ENCODE measurements around the gene BCAT1.
A peak's percentile ranks its signal among the peaks of the same experiment; 100 is the strongest.

Gene BCAT1

DNA sequence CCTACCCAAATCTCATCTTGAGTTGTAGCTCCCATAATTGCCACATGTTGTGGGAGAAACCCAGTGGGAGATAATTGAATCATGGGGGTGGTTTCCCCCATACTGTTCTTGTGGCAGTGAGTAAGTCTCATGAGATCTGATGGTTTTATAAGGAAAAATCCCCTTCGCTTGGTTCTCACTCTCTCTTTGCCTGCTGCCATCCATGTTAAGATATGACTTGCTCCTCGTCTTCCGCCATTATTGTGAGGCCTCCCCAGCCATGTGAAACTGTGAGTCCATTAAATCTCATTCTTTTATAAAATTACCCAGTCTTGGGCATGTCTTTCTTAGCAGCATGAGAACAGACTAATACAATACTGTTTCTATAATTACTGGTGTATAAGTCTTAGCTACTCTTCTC is 6.5 kb upstream of the BCAT1 start:
- TF ChIP-seq, protein P1, sequence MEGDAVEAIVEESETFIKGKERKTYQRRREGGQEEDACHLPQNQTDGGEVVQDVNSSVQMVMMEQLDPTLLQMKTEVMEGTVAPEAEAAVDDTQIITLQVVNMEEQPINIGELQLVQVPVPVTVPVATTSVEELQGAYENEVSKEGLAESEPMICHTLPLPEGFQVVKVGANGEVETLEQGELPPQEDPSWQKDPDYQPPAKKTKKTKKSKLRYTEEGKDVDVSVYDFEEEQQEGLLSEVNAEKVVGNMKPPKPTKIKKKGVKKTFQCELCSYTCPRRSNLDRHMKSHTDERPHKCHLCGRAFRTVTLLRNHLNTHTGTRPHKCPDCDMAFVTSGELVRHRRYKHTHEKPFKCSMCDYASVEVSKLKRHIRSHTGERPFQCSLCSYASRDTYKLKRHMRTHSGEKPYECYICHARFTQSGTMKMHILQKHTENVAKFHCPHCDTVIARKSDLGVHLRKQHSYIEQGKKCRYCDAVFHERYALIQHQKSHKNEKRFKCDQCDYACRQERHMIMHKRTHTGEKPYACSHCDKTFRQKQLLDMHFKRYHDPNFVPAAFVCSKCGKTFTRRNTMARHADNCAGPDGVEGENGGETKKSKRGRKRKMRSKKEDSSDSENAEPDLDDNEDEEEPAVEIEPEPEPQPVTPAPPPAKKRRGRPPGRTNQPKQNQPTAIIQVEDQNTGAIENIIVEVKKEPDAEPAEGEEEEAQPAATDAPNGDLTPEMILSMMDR (IDR thresholded peaks at IDR 0.05), result no peak
- DNase-seq, result no peak
- H3K27me3 Mint-ChIP-seq (ENCODE audit: low read depth, poor library complexity), result no peaks in the 10 kb centered on the region
- H3K27ac Mint-ChIP-seq, result no peak overlapping the region
- no peaks in the 10 kb centered on the region for H3K9me3 Mint-ChIP-seq
- no peak overlapping the region for H3K4me3 Mint-ChIP-seq
- no peaks in the 10 kb centered on the region for H3K36me3 Mint-ChIP-seq (ENCODE audit: low read depth)
- H3K4me1 Mint-ChIP-seq, result peaks cover 37% of the 10 kb centered on the region

DNA sequence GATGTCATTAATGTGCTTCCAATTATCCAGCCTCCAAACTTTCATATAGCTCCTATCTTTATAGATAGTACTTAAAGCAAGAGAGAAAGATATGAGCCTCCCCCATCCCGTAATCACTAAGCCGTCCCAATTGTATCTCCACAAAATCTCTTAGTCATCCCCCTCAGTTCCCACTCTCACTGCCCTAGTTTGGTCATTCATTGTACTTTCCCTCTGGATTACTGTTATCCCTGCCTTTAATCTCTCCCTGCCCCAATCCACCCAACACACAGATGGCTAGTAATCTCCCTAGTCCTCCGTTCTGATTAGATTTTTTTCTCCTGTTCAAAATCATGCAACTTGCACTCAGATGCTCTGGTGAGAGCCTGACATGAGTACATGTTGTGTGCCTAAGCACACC is 5.4 kb upstream of the BCAT1 start:
- no peaks in the 10 kb centered on the region for H3K36me3 Mint-ChIP-seq (ENCODE audit: low read depth)
- no peak overlapping the region for H3K4me3 Mint-ChIP-seq
- no peak for DNase-seq
- no peaks in the 10 kb centered on the region for H3K9me3 Mint-ChIP-seq
- H3K4me1 Mint-ChIP-seq, result peaks cover 47% of the 10 kb centered on the region
- H3K27ac Mint-ChIP-seq, result no peak overlapping the region
- TF ChIP-seq, protein P1 (IDR thresholded peaks at IDR 0.05), result no peak
- H3K27me3 Mint-ChIP-seq (ENCODE audit: low read depth, poor library complexity), result no peaks in the 10 kb centered on the region

DNA sequence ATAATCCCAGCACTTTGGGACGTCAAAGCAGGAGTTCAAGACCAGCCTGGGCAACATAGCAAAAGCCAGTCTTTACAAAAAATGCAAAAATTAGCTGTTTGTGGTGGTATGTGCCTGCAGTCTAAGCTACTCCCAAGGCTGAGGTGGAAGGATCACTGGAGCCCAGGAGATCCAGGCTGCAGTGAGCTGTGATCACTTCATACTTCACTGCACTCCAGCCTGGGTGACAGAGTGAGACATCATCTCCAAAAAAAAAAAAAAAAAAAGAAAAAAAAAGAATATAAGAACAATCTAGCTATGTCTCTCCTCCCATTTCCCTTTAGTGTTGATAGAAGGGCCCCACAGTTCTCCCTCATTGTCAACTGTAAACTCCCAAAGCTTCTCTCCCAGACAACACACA is 3.5 kb upstream of the BCAT1 start:
- DNase-seq, result no peak
- no peaks in the 10 kb centered on the region for H3K36me3 Mint-ChIP-seq (ENCODE audit: low read depth)
- H3K27me3 Mint-ChIP-seq (ENCODE audit: low read depth, poor library complexity), result no peaks in the 10 kb centered on the region
- H3K4me3 Mint-ChIP-seq, result peak overlapping the region; percentile 58
- TF ChIP-seq, protein P1 (IDR thresholded peaks at IDR 0.05), result no peak
- H3K4me1 Mint-ChIP-seq, result peaks cover 50% of the 10 kb centered on the region
- H3K9me3 Mint-ChIP-seq, result no peaks in the 10 kb centered on the region
- no peak overlapping the region for H3K27ac Mint-ChIP-seq

DNA sequence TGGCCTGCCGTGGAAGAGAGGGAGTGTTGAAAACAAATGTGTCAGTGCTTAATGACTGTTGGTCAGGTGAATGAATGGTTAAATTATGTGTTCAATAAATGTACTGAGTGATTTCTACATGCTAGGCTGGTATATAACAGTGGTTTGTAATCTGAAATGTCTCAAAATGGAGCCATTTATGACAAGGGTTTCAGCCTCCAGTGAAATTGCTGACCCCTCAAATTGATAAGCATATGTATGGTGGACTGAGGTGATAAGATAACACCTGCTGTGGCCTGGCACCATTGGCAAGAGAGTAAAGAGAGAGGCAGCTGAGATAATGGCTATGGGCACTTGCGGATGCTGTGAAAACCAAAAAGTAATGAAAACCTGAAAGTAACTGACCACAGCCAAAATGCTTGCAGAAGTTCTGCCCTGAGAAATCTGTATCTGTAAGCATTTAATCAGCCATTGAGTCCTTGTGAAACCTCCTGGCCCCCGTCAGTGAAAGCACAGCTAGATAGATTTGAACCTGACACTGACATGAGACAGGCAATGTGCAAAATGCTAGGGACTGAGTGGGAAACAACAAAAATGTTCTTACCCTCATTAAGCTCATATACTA is 1.4 kb upstream of the BCAT1 start:
- TF ChIP-seq, protein P1 (IDR thresholded peaks at IDR 0.05), result no peak
- H3K27me3 Mint-ChIP-seq (ENCODE audit: low read depth, poor library complexity), result peaks cover 4% of the 10 kb centered on the region
- H3K4me1 Mint-ChIP-seq, result peaks cover 65% of the 10 kb centered on the region
- no peak for DNase-seq
- peaks cover 5% of the 10 kb centered on the region for H3K36me3 Mint-ChIP-seq (ENCODE audit: low read depth)
- H3K27ac Mint-ChIP-seq, result no peak overlapping the region
- H3K9me3 Mint-ChIP-seq, result no peaks in the 10 kb centered on the region
- H3K4me3 Mint-ChIP-seq, result peak overlapping the region; percentile 30

DNA sequence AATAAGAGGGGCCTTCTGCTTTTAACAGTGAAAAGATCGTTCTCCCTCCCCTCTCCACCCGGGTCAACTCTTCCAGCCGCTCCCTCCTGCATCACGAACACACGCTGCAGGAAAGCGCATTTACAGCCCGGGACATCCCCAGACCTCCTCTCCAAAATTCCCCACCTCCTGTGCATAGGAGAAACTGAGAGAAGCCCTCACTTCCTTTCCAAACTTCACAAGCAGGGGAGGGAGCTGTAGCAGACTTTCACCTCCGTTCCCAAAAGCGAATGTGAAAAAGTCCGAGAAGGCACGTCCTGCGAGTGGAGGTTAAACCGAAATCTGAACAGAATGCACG is 513 bp downstream of the BCAT1 start:
- Mint-ChIP-seq H3K4me1 (peaks cover 67% of the 10 kb centered on the region), H3K27me3 (ENCODE audit: low read depth, poor library complexity) (peaks cover 4% of the 10 kb centered on the region), H3K9me3 (peaks cover 6% of the 10 kb centered on the region), H3K4me3 (peak overlapping the region; percentile 96), H3K36me3 (ENCODE audit: low read depth) (peaks cover 21% of the 10 kb centered on the region), H3K27ac (peak overlapping the region; percentile 92)
- TF ChIP-seq, protein P1 (IDR thresholded peaks at IDR 0.05), result no peak
- peak; percentile 14 for DNase-seq
